ENCODE measurements around the gene LSM5. TPM values are rescaled to one million over a fixed set of nuclear protein-coding genes. Genes with fewer than 3 reads are reported as not detected.

The LSM5 gene
- total RNA-seq, 1 experiment from 2014 or later, result 81.0 TPM

- no peak for TF ChIP-seq EGR1 (IDR thresholded peaks at IDR 0.05; ENCODE audit: low read depth)
- TF ChIP-seq FOSL1 (IDR thresholded peaks at IDR 0.05; ENCODE audit: low read depth), result no peak
These were observed 34.5 kb upstream of the LSM5 start (continued) for GRCh38 chr7:32524631-32525030.

DNA sequence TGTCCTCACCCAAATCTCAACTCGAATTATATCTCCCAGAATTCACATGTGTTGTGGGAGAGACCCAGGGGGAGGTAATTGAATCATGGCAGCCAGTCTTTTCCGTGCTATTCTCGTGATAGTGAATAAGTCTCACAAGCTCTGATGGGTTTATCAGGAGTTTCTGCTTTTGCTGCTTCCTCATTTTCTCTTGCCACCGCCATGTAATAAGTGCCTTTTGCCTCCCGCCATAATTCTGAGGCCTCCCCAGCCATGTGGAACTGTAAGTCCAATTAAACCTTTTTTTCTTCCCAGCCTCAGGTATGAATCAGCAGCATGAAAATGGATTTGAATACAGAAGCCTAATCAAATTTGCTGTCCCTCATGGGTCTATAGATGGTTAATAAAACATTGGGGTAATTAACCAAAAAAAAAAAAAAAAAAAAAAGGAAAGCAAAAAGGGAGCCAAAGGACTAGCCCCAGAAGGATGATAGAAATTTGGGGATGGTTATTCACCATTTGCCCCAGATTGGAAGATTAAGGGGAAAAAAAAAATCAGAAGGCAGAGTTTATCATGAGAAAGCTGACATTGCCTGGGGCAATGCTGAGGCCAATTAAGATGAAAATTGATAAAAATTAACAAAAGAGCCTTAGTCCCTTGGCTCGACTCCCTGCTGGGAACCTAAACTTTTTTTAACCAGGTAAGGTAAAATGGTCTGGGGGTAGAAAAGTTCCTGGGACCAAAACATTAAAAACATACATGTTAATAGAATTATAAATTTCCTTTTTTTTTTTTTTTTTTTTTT, 32.8 kb upstream of the LSM5 start:
- H4K20me1 ChIP-seq (ENCODE audit: insufficient read depth), result no peaks in the 10 kb centered on the region
- no peaks in the 10 kb centered on the region for H3K27me3 ChIP-seq (ENCODE audit: insufficient read depth, low read length)
- BruUV-seq (replicated peaks), result no TSS peak
- intact Hi-C loops (cut with micrococcal nuclease), result no loop called here
- TF ChIP-seq EZH2 (IDR thresholded peaks at IDR 0.05) (no peak), ZBTB33 (IDR thresholded peaks at IDR 0.05; ENCODE audit: extremely low read depth, insufficient replicate concordance, low read length) (no peak), CBX3 (IDR thresholded peaks at IDR 0.05; ENCODE audit: low read depth) (no peak), FOSL1 (IDR thresholded peaks at IDR 0.05; ENCODE audit: low read depth) (no peak), ZNF274 (IDR thresholded peaks at IDR 0.05; ENCODE audit: low read depth, low read length) (no peak)
- peaks cover 50% of the 10 kb centered on the region for H3K79me2 ChIP-seq (ENCODE audit: insufficient read depth, low read length)
- H3K9me2 ChIP-seq (ENCODE audit: insufficient read depth), result no peaks in the 10 kb centered on the region
- ChIA-PET RAD21 (ENCODE audit: low non-redundant PET in 1 of 2, low total read pairs in 2 of 2, uncharacterized antibody in 2 of 2, unreplicated experiment in 2 of 2) (no interaction called here), CTCF (no interaction called here), POLR2A (no interaction called here)
- no peak overlapping the region for H2AFZ ChIP-seq (ENCODE audit: low read depth, low read length, poor library complexity, severe bottlenecking)
- H3K4me3 ChIP-seq (replicated peaks in 1 of 2; ENCODE audit: low read depth in 1 of 2, low read length in 2 of 2), result no peak overlapping the region
- no peak overlapping the region for H3K27ac ChIP-seq (ENCODE audit: low read depth, low read length)
- 0 out of 4 replicates have a peak, but pooled peaks cover 0 to 11% of the 10 kb centered on the region in 2 experiments for H3K36me3 ChIP-seq (ENCODE audit: control insufficient read depth in 1 of 2, insufficient read depth in 2 of 2, low read length in 2 of 2)
- H3K4me2 ChIP-seq (ENCODE audit: low read length), result no peak overlapping the region
- H3K9me3 ChIP-seq (ENCODE audit: control insufficient read depth in 1 of 2, insufficient read depth in 1 of 2, low read depth in 1 of 2, low read length in 2 of 2), result peaks cover 11 to 16% of the 10 kb centered on the region in 2 experiments; a peak in 3 of 4 replicates
- DNase-seq (ENCODE audit: low read depth, low spot score), result no peak
- no peaks in the 10 kb centered on the region for H3K4me1 ChIP-seq (ENCODE audit: control insufficient read depth in 1 of 2, insufficient read depth in 2 of 2, low read length in 2 of 2)
- no peak for ATAC-seq
- H3K9ac ChIP-seq (ENCODE audit: low read length), result no peak overlapping the region

Measured in HCT116 (cell line).